ENCODE data around the gene GHRL. TPM values are rescaled to one million over a fixed set of nuclear protein-coding genes. Genes with fewer than 3 reads are reported as not detected.

GHRL gene
- total RNA-seq, 1 donor from 2014 or later = 2.2 TPM

DNA sequence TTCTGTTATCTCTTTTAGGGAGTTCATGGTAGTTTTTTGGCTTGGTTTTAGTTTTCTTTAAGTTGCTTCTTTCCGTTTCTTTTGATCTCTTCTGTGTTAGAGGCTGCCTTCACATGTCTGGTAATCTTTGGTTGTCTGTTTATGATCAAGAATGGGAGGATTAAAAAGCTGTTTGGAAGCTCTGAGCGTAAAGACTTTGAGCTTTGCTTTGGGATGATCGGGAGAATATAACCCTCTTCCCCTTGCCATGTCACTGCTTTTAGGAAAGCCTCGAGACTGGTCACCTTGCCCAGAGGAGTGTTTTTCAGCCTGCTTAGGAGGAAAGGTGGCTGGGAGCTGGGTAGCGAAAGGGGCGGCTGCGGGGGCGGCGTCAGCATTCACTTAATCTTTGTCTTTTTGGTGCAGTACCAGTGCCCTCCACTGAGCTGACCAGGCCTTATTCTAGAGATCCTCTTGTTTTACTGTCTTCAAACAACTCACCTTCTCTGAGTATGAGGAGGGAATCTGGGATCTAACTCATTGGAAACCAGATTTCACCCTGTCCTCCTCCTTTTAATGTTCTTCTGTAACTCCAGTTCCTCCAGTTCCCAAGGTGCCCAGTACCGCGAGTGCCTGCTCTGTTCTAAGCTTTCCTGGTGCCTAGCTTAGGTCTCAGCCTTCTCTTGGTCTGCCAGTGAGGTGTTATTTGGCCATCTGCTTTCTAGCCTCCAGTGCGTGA is 28.9 kb downstream of the GHRL start:
- Histone ChIP-seq H3K9me3 (no peaks in the 10 kb centered on the region), H3K4me3 (no peak overlapping the region), H3K27me3 (no peaks in the 10 kb centered on the region), H3K27ac (no peak overlapping the region), H3K4me1 (peaks cover 4% of the 10 kb centered on the region), H3K36me3 (peaks cover 72% of the 10 kb centered on the region)
- no peak for DNase-seq
- intact Hi-C loops (cut with DNase I) = no loop called here
- TF ChIP-seq CTCF (IDR thresholded peaks at IDR 0.05) = peak; percentile 45
- peak; percentile 69 for ATAC-seq

DNA sequence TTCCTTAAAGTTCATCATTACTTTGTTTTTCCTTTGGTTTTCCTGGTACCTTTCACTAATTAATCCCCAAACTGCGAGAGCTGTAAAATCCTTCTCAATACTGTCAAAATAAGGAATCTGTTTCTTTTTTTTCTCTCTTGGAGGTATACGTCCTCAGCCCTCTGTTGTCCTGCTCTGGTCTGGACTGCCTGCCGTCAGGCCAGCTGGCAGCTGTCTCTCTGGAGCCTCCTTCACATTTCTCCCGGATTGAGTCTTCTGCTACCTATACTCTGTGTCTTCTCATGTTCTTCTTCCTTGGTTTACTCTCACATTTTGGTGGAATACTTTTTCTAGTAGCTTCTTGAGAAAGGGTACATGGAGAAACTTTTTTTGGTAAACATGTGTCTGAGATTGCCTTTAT is 30.7 kb downstream of the GHRL start:
- no peaks in the 10 kb centered on the region for H3K9me3 ChIP-seq
- no peaks in the 10 kb centered on the region for H3K4me1 ChIP-seq
- no peak overlapping the region for H3K4me3 ChIP-seq
- peaks cover 67% of the 10 kb centered on the region for H3K36me3 ChIP-seq
- intact Hi-C loops (cut with DNase I) = no loop called here
- ATAC-seq (no peak), DNase-seq (no peak)
- no peak for TF ChIP-seq CTCF (IDR thresholded peaks at IDR 0.05)
- H3K27me3 ChIP-seq = no peaks in the 10 kb centered on the region
- no peak overlapping the region for H3K27ac ChIP-seq

DNA sequence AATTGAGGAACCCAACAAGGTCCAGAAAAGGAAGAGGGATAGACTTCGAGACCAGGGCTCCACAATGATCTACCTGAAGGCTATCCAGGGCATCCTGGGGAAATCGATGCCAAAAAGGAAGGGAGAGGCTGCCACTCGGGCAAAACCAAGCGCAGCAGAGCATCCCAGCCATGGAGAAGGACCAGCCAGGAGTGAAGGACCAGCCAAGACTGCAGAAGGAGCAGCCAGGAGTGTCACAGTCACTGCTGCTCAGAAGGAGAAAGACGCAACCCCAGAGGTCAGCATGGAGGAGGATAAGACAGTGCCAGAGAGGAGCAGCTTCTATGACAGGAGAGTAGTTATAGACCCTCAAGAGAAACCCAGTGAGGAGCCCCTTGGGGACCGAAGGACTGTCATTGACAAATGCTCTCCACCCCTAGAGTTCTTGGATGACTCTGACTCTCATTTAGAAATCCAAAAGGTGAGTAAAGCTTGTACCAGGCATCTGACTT is 32.5 kb downstream of the GHRL start:
- intact Hi-C loops (cut with DNase I) = no loop called here
- H3K36me3 ChIP-seq = peaks cover 66% of the 10 kb centered on the region
- H3K4me3 ChIP-seq = no peak overlapping the region
- H3K9me3 ChIP-seq = no peaks in the 10 kb centered on the region
- H3K27ac ChIP-seq = no peak overlapping the region
- H3K27me3 ChIP-seq = no peaks in the 10 kb centered on the region
- no peak for TF ChIP-seq CTCF (IDR thresholded peaks at IDR 0.05)
- H3K4me1 ChIP-seq = no peaks in the 10 kb centered on the region
- DNase-seq (no peak), ATAC-seq (no peak)

- H3K36me3 ChIP-seq = peaks cover 66% of the 10 kb centered on the region
- H3K4me3 ChIP-seq = no peak overlapping the region
- H3K27me3 ChIP-seq = no peaks in the 10 kb centered on the region
- ATAC-seq (no peak), DNase-seq (no peak)
- no peak for TF ChIP-seq CTCF (IDR thresholded peaks at IDR 0.05)
- no peaks in the 10 kb centered on the region for H3K4me1 ChIP-seq
- no peak overlapping the region for H3K27ac ChIP-seq
- no peaks in the 10 kb centered on the region for H3K9me3 ChIP-seq
- intact Hi-C loops (cut with DNase I) = no loop called here
Measured at GRCh38 chr3:10259798-10260197, 32.9 kb downstream of the GHRL start.

- Histone ChIP-seq H3K27me3 (no peaks in the 10 kb centered on the region), H3K27ac (no peak overlapping the region), H3K4me3 (no peak overlapping the region), H3K4me1 (no peaks in the 10 kb centered on the region), H3K36me3 (peaks cover 65% of the 10 kb centered on the region), H3K9me3 (no peaks in the 10 kb centered on the region)
- no peak for DNase-seq
- TF ChIP-seq CTCF (IDR thresholded peaks at IDR 0.05) = no peak
- ATAC-seq = no peak
- intact Hi-C loops (cut with DNase I) = no loop called here
Measured at GRCh38 chr3:10259036-10259435, 33.7 kb downstream of the GHRL start.
